Measurements from ENCODE around the gene SHE. TPM values are rescaled to one million over a fixed set of nuclear protein-coding genes. Genes with fewer than 3 reads are reported as not detected.

Gene SHE
- total RNA-seq, 1 experiment from 2014 or later, result not detected

DNA sequence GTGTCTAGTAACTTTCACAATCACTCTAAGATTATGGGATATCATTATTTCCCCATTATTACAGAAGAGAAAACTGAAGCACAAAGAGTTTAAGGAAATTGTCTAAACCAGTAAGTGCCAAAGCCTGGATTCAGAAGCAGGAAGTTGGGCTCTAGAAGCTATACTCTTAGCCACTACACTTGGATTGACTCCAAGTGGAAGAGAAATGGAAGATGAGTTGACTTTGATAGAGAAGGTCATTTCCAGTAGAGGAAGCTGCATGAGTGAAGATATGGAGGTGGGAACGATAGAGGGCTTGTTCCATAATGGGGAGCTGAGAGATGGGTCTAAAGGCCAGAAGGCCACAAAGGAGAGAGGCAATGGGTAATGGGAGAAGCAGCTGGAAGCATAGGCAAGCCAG, 11.9 kb downstream of the SHE start (continued):
- TF ChIP-seq TCF7L2 (IDR thresholded peaks at IDR 0.05; ENCODE audit: borderline replicate concordance, extremely low read depth, insufficient read depth, insufficient read length) (no peak), FOSL1 (IDR thresholded peaks at IDR 0.05; ENCODE audit: low read depth) (no peak), POLR2A (IDR thresholded peaks at IDR 0.05; ENCODE audit: borderline replicate concordance, extremely low read depth, insufficient read depth, insufficient read length) (no peak), YY1 (IDR thresholded peaks at IDR 0.05; ENCODE audit: extremely low read depth, insufficient replicate concordance, low read depth, low read length) (no peak), POLR2AphosphoS5 (IDR thresholded peaks at IDR 0.05; ENCODE audit: low read depth, low read length) (no peak), ZFX (IDR thresholded peaks at IDR 0.05) (no peak), JUND (IDR thresholded peaks at IDR 0.05) (no peak), EZH2phosphoT487 (IDR thresholded peaks at IDR 0.05; ENCODE audit: borderline replicate concordance) (no peak), CBX3 (IDR thresholded peaks at IDR 0.05; ENCODE audit: low read depth) (no peak), ZNF274 (IDR thresholded peaks at IDR 0.05; ENCODE audit: low read depth, low read length) (no peak), ELF1 (IDR thresholded peaks at IDR 0.05; ENCODE audit: borderline replicate concordance, low read depth) (no peak), EGR1 (IDR thresholded peaks at IDR 0.05; ENCODE audit: low read depth) (no peak)
- TF ChIP-seq, protein P1, sequence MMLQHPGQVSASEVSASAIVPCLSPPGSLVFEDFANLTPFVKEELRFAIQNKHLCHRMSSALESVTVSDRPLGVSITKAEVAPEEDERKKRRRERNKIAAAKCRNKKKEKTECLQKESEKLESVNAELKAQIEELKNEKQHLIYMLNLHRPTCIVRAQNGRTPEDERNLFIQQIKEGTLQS (IDR thresholded peaks at IDR 0.05), result no peak
- TF ChIP-seq, protein P2, sequence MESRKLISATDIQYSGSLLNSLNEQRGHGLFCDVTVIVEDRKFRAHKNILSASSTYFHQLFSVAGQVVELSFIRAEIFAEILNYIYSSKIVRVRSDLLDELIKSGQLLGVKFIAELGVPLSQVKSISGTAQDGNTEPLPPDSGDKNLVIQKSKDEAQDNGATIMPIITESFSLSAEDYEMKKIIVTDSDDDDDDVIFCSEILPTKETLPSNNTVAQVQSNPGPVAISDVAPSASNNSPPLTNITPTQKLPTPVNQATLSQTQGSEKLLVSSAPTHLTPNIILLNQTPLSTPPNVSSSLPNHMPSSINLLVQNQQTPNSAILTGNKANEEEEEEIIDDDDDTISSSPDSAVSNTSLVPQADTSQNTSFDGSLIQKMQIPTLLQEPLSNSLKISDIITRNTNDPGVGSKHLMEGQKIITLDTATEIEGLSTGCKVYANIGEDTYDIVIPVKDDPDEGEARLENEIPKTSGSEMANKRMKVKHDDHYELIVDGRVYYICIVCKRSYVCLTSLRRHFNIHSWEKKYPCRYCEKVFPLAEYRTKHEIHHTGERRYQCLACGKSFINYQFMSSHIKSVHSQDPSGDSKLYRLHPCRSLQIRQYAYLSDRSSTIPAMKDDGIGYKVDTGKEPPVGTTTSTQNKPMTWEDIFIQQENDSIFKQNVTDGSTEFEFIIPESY (IDR thresholded peaks at IDR 0.05; ENCODE audit: extremely low read depth, insufficient replicate concordance, low read length), result no peak

DNA sequence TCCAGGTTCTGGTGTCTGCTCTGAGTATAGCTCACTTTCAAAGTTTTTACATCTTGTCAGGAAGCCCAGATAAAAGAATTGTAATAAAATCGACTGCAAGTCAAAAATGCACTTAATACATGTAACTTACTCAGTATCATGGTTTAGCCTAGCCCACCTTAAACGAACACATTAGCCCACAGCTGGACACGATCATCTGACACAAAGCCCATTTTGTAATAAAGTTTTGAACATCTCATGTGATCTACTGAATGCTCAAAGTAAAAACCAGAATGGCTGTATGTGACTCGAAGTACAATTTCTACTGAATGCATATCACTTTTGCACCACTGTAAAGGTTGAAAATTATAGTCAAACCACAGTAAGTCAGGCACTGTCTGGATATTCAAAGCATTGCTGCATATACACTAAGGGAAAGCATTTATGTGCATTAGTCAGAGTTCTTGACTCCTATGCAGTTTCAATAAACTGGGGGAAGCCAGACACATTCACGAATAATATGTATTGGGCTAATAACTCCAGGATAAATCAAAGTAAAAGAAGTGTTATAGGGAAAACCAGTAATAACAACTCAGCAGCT, 12.4 kb downstream of the SHE start:
- Histone ChIP-seq H3K9me3 (ENCODE audit: control insufficient read depth in 1 of 2, insufficient read depth in 1 of 2, low read depth in 1 of 2, low read length in 2 of 2) (no peaks in the 10 kb centered on the region), H3K4me3 (replicated peaks in 1 of 2; ENCODE audit: low read depth in 1 of 2, low read length in 2 of 2) (no peak overlapping the region), H2AFZ (ENCODE audit: low read depth, low read length, poor library complexity, severe bottlenecking) (no peak overlapping the region), H3K27ac (ENCODE audit: low read depth, low read length) (no peak overlapping the region), H3K79me2 (ENCODE audit: insufficient read depth, low read length) (no peaks in the 10 kb centered on the region), H4K20me1 (ENCODE audit: insufficient read depth) (no peaks in the 10 kb centered on the region), H3K9me2 (ENCODE audit: insufficient read depth) (no peaks in the 10 kb centered on the region), H3K4me1 (ENCODE audit: control insufficient read depth in 1 of 2, insufficient read depth in 2 of 2, low read length in 2 of 2) (peaks cover 5% of the 10 kb centered on the region in 2 experiments), H3K9ac (ENCODE audit: low read length) (no peak overlapping the region), H3K27me3 (ENCODE audit: insufficient read depth, low read length) (peaks cover 6% of the 10 kb centered on the region; the same call in 1 of the 2 replicates), H3K4me2 (ENCODE audit: low read length) (no peak overlapping the region), H3K36me3 (ENCODE audit: control insufficient read depth in 1 of 2, insufficient read depth in 2 of 2, low read length in 2 of 2) (no peaks in the 10 kb centered on the region)
- DNase-seq (ENCODE audit: low read depth, low spot score), result no peak
- ChIA-PET POLR2A (no interaction called here), CTCF (interaction anchor here (1.6 kb wide), 1 partner anchor 9 kb away, joined by 3 read pairs; no protein-coding TSS in a partner anchor), RAD21 (ENCODE audit: low non-redundant PET in 1 of 2, low total read pairs in 2 of 2, uncharacterized antibody in 2 of 2, unreplicated experiment in 2 of 2) (no interaction called here)
- ATAC-seq, result no peak
- intact Hi-C loops (cut with micrococcal nuclease), result no loop called here
- BruUV-seq (replicated peaks), result no TSS peak
- TF ChIP-seq ZFX (IDR thresholded peaks at IDR 0.05), result no peak
- no peak for TF ChIP-seq FOSL1 (IDR thresholded peaks at IDR 0.05; ENCODE audit: low read depth)
- no peak for TF ChIP-seq POLR2AphosphoS5 (IDR thresholded peaks at IDR 0.05; ENCODE audit: low read depth, low read length)
- no peak for TF ChIP-seq CBX3 (IDR thresholded peaks at IDR 0.05; ENCODE audit: low read depth)
- TF ChIP-seq ZNF274 (IDR thresholded peaks at IDR 0.05; ENCODE audit: low read depth, low read length), result no peak
- TF ChIP-seq, protein P1 (IDR thresholded peaks at IDR 0.05), result no peak
- TF ChIP-seq, protein P3, sequence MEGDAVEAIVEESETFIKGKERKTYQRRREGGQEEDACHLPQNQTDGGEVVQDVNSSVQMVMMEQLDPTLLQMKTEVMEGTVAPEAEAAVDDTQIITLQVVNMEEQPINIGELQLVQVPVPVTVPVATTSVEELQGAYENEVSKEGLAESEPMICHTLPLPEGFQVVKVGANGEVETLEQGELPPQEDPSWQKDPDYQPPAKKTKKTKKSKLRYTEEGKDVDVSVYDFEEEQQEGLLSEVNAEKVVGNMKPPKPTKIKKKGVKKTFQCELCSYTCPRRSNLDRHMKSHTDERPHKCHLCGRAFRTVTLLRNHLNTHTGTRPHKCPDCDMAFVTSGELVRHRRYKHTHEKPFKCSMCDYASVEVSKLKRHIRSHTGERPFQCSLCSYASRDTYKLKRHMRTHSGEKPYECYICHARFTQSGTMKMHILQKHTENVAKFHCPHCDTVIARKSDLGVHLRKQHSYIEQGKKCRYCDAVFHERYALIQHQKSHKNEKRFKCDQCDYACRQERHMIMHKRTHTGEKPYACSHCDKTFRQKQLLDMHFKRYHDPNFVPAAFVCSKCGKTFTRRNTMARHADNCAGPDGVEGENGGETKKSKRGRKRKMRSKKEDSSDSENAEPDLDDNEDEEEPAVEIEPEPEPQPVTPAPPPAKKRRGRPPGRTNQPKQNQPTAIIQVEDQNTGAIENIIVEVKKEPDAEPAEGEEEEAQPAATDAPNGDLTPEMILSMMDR (IDR thresholded peaks at IDR 0.05 in 2 of 3, conservative IDR thresholded peaks at IDR 0.05 in 1 of 3; ENCODE audit: borderline replicate concordance in 1 of 3, insufficient read depth in 1 of 3, low read depth in 2 of 3, low read length in 2 of 3), result no peak
- TF ChIP-seq, protein P4, sequence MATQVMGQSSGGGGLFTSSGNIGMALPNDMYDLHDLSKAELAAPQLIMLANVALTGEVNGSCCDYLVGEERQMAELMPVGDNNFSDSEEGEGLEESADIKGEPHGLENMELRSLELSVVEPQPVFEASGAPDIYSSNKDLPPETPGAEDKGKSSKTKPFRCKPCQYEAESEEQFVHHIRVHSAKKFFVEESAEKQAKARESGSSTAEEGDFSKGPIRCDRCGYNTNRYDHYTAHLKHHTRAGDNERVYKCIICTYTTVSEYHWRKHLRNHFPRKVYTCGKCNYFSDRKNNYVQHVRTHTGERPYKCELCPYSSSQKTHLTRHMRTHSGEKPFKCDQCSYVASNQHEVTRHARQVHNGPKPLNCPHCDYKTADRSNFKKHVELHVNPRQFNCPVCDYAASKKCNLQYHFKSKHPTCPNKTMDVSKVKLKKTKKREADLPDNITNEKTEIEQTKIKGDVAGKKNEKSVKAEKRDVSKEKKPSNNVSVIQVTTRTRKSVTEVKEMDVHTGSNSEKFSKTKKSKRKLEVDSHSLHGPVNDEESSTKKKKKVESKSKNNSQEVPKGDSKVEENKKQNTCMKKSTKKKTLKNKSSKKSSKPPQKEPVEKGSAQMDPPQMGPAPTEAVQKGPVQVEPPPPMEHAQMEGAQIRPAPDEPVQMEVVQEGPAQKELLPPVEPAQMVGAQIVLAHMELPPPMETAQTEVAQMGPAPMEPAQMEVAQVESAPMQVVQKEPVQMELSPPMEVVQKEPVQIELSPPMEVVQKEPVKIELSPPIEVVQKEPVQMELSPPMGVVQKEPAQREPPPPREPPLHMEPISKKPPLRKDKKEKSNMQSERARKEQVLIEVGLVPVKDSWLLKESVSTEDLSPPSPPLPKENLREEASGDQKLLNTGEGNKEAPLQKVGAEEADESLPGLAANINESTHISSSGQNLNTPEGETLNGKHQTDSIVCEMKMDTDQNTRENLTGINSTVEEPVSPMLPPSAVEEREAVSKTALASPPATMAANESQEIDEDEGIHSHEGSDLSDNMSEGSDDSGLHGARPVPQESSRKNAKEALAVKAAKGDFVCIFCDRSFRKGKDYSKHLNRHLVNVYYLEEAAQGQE (IDR thresholded peaks at IDR 0.05; ENCODE audit: low read depth), result no peak
